OCI-LY3 (cell line): ENCODE measurements around the gene WDR19.
"Not testable (repeated sequence)": the region's sequence is repeated elsewhere in the genome, so short reads cannot be mapped to it uniquely, and the experiment has no call there.

Source experiments
- H2AFZ ChIP-seq: fragments of 200-600, 300-600 bp; shearing (Covaris generic); 2 replicates; pipeline ENCODE4 v1.6.0; 2014; ENCODE audit warnings: antibody characterized with exemption, low read depth, low read length
- H3K27ac ChIP-seq: fragments of 200-600, 300-600 bp; sonication (generic); 2 replicates; pipeline ENCODE4 v1.5.1; 2014; ENCODE audit warnings: mild to moderate bottlenecking, low read length, moderate library complexity, mixed read lengths
- H3K27me3 ChIP-seq: fragments of 200-600, 300-600 bp; sonication (generic); 2 replicates; pipeline ENCODE4 v1.6.1; 2014; ENCODE audit warnings: low read depth, low read length, mixed read lengths
- H3K36me3 ChIP-seq: fragments of 200-600, 300-600 bp; sonication (generic); replicated peaks from 2 replicates; pipeline ENCODE3; 2014; ENCODE audit warnings: low read depth, low read length, mixed read lengths
- H3K4me1 ChIP-seq: fragments of 300-600, 200-600 bp; sonication (generic); 2 replicates; pipeline ENCODE4 v1.6.1; 2014; ENCODE audit warnings: low read length, mixed read lengths
- H3K4me2 ChIP-seq: fragments of 200-600, 300-600 bp; sonication (generic); 2 replicates; pipeline ENCODE4 v1.6.1; 2014; ENCODE audit warnings: low read length, mixed read lengths
- H3K4me3 ChIP-seq: fragments of 300-600, 200-600 bp; sonication (generic); 2 replicates; pipeline ENCODE4 v1.5.1; 2014; ENCODE audit warnings: antibody characterized with exemption, mild to moderate bottlenecking, low read length, moderate library complexity
- H3K79me2 ChIP-seq: fragments of 300-600, 200-600 bp; shearing (Covaris generic); 2 replicates; pipeline ENCODE4 v1.6.1; 2014; ENCODE audit warnings: mild to moderate bottlenecking, low read length, mixed read lengths
- H3K9ac ChIP-seq: fragments of 300-600, 200-600 bp; shearing (Covaris generic); 2 replicates; pipeline ENCODE4 v1.6.0; 2014; ENCODE audit warnings: mild to moderate bottlenecking, low read length, moderate library complexity
- H3K9me3 ChIP-seq: fragments of 200-600, 300-600 bp; shearing (Covaris generic); 2 replicates; pipeline ENCODE4 v1.6.1; 2014; ENCODE audit warnings: low read length, mixed read lengths; ENCODE audit not compliant: insufficient read depth
- H4K20me1 ChIP-seq: fragments of 200-600, 300-600 bp; sonication (generic); 2 replicates; pipeline ENCODE4 v1.6.1; 2016; ENCODE audit warnings: low read length, mixed read lengths; ENCODE audit not compliant: insufficient read depth
- EZH2phosphoT487 ChIP-seq: fragments of 200-600 bp; shearing (Covaris generic); IDR thresholded peaks from 2 replicates; pipeline ENCODE4 v1.6.1; 2018; ENCODE audit warnings: antibody characterized with exemption, mixed run types, low read depth
- TF ChIP-seq, protein P1 (sequence below): fragments of 200-600, 300-600 bp; sonication (generic); IDR thresholded peaks from 2 replicates; pipeline ENCODE4 v1.5.1; 2014; ENCODE audit warnings: antibody characterized with exemption, low read length, low read depth

WDR19 gene

GRCh38 chr4:39181905-39182638 lies at the start of gene WDR19:
TSS of gene WDR19 (plus strand) at chr4:39182529. CDS start at chr4:39182558, 29 bp downstream.
- peak within 1 kb of the TSS; percentile 87 for H3K4me3 ChIP-seq
- no peaks in the 10 kb centered on the region for H3K27me3 ChIP-seq
- no peaks in the 10 kb centered on the region for H3K36me3 ChIP-seq
- H3K4me2 ChIP-seq: peak within 1 kb of the TSS; percentile 81
- peak within 1 kb of the TSS; percentile 71 for H3K9ac ChIP-seq
- H4K20me1 ChIP-seq: no peaks in the 10 kb centered on the region
- H3K9me3 ChIP-seq: no peaks in the 10 kb centered on the region
- no peaks in the 10 kb centered on the region for H3K79me2 ChIP-seq
- H3K27ac ChIP-seq: peak within 1 kb of the TSS; percentile 27
- TF ChIP-seq, protein P1, sequence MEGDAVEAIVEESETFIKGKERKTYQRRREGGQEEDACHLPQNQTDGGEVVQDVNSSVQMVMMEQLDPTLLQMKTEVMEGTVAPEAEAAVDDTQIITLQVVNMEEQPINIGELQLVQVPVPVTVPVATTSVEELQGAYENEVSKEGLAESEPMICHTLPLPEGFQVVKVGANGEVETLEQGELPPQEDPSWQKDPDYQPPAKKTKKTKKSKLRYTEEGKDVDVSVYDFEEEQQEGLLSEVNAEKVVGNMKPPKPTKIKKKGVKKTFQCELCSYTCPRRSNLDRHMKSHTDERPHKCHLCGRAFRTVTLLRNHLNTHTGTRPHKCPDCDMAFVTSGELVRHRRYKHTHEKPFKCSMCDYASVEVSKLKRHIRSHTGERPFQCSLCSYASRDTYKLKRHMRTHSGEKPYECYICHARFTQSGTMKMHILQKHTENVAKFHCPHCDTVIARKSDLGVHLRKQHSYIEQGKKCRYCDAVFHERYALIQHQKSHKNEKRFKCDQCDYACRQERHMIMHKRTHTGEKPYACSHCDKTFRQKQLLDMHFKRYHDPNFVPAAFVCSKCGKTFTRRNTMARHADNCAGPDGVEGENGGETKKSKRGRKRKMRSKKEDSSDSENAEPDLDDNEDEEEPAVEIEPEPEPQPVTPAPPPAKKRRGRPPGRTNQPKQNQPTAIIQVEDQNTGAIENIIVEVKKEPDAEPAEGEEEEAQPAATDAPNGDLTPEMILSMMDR: peak; percentile 53
- no peak for TF ChIP-seq EZH2phosphoT487
- H3K4me1 ChIP-seq: peaks cover 10% of the 10 kb centered on the region
- H2AFZ ChIP-seq: peak within 1 kb of the TSS; percentile 91

- no peaks in the 10 kb centered on the region for H3K79me2 ChIP-seq
- no peak overlapping the region for H3K4me3 ChIP-seq
- H3K9me3 ChIP-seq: no peaks in the 10 kb centered on the region
- no peak overlapping the region for H3K4me2 ChIP-seq
- peaks cover 6% of the 10 kb centered on the region for H3K4me1 ChIP-seq
- H3K27ac ChIP-seq: no peak overlapping the region
- no peak for TF ChIP-seq EZH2phosphoT487
- TF ChIP-seq, protein P1: no peak
- peaks cover 3% of the 10 kb centered on the region for H3K36me3 ChIP-seq
- no peaks in the 10 kb centered on the region for H3K27me3 ChIP-seq
- H3K9ac ChIP-seq: no peak overlapping the region
- H2AFZ ChIP-seq: no peak overlapping the region
- no peaks in the 10 kb centered on the region for H4K20me1 ChIP-seq
These were observed 48.7 kb upstream of the WDR19 start for GRCh38 chr4:39133623-39134022.

GRCh38 chr4:39134683-39135306 lies 47.5 kb upstream of the WDR19 start:
- no peak overlapping the region for H2AFZ ChIP-seq

GRCh38 chr4:39138227-39138626 lies 44.1 kb upstream of the WDR19 start:
- H3K27ac ChIP-seq, H3K4me2 ChIP-seq, H3K4me1 ChIP-seq, H3K9ac ChIP-seq, H3K4me3 ChIP-seq, H3K9me3 ChIP-seq, H3K79me2 ChIP-seq, H4K20me1 ChIP-seq, H2AFZ ChIP-seq, H3K36me3 ChIP-seq, H3K27me3 ChIP-seq: not testable (repeated sequence)

More at GRCh38 chr4:39134683-39135306, 47.5 kb upstream of the WDR19 start:
- peaks cover under 1% of the 10 kb centered on the region for H3K36me3 ChIP-seq
- peak overlapping the region; percentile 25; the same call in 1 of the 2 replicates for H3K4me3 ChIP-seq
- no peak for TF ChIP-seq EZH2phosphoT487
- TF ChIP-seq, protein P1: no peak
- H3K9ac ChIP-seq: no peak overlapping the region
- H4K20me1 ChIP-seq: no peaks in the 10 kb centered on the region
- peaks cover 6% of the 10 kb centered on the region for H3K4me1 ChIP-seq
- peak overlapping the region; percentile 43 for H3K4me2 ChIP-seq
- H3K9me3 ChIP-seq: no peaks in the 10 kb centered on the region
- H3K27me3 ChIP-seq: no peaks in the 10 kb centered on the region
- no peak overlapping the region for H3K27ac ChIP-seq
- no peaks in the 10 kb centered on the region for H3K79me2 ChIP-seq
